GM19468 (cell line): ENCODE measurements around the gene SH3RF3.

Source experiments
- ATAC-seq: cut with Tn5 transposase; IDR thresholded peaks from one replicate; pipeline ENCODE4 v1.9.1; 2021; ENCODE audit warnings: mild to moderate bottlenecking, moderate library complexity, moderate number of reproducible peaks; ENCODE audit not compliant: unreplicated experiment; ENCODE audit errors: extremely low read depth

The SH3RF3 gene

DNA sequence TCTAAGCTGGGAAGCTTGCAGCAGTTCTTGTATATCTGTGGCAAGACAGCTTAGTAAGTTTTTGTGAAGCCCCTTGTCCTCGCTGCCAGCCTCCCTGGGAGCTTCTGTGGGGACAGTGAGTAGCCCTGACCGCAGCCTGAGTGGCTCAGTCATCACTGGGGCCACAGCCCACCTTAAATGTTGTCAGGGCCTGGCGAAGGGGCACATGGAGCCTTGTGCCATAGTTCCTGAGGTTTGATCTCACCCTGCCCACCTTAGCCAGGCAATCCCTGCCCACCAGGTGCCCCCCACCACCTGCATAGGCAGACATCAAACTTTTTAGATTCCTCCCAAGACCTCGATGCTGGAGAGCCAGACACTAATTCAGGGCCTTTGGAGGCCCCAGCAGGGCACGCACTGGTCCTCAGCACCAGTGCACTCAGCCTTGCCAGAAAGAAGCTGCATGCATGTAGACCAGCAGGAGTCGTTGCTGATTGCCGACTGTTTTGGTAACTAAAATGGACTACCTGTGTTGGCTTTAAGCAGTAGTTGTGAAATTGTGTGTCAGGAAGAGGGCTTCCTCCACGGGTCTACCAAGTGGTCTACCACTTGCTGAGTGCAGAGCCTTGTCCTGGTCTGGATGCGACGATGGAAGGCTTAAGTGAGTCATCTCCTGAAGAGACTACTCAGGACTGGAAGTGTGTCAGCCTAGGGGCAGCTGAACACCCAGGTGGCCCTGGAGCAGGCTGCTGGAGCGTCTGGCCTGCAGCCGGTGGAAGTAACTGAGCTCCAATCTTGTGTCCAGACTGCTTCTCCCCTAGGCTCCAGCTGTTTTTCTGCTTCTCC is 251.7 kb downstream of the SH3RF3 start:
- ATAC-seq: no peak

DNA sequence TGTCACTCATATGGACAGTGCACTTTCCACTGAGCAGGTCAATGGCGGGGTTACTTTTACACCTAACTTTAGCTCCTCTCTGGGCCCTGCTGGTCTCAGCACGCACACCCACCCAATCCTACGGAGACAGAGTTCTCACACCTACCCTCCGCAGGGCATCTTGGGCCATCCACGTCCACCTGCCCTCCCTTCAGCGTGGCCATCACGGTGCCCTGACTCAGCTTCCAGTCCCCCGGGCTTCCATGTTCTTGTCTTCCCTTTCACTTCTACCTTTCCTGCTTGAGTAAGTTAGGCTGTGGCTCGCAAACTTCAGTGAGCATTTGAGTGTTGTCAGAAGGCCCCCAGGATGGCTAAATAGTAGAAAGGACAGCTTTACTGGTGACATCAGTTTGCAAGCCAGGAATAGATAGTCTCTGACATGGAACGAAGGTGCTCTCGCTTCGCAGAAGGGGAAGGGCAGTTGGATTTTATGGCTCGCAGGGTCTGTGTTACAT is 252.4 kb downstream of the SH3RF3 start:
- no peak for ATAC-seq

DNA sequence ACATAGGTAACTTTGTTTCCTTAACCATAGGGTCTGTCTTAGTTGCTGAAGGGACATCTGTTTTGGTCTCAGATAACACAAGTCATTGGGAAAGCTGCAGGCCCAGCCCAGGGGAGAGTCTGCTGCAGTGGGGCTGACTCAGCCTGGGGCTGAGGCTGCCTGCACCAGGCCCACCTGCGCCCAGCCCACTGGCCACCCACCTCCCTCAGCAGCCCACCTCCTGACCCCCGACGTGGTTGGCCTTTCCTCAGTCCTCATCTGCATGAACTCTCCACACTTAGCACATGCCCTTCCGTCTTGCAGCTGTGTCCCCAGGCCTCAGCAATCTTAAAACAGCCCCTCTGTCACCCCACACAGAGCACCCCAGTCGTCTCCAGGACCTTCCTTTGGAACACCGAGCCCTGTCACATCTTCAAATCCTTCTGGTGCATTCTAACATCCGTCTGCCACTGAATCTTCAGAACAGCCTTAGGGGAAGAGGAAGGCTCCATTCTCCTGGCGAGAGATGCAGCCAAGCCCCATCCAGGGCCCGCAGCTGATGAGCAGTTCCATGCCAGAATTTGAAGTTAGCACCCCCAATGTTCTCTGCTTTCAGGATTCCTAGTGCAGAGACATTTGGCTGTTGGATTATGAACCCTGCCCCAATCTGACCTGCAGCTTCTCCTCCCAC is 253.4 kb downstream of the SH3RF3 start:
- no peak for ATAC-seq

DNA sequence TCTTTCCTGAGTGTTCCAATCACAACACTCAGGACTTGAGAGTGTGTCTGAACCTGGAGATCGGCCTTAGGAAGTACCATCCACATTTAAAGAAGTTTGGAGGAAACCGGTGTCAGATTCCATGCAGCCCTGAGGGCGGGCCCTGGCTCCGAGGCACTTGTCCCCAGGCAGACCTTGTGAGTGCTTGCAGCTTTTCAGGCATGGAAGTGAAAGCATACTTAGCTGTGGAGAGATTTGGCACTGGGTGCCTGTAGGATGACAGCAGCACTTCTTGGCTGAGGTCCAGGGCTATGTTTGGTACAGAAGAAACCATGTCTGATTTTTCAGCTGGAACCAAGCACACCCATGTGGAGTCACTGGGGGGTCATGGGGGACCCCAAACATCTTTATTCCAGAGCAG is 253.9 kb downstream of the SH3RF3 start:
- ATAC-seq: no peak

DNA sequence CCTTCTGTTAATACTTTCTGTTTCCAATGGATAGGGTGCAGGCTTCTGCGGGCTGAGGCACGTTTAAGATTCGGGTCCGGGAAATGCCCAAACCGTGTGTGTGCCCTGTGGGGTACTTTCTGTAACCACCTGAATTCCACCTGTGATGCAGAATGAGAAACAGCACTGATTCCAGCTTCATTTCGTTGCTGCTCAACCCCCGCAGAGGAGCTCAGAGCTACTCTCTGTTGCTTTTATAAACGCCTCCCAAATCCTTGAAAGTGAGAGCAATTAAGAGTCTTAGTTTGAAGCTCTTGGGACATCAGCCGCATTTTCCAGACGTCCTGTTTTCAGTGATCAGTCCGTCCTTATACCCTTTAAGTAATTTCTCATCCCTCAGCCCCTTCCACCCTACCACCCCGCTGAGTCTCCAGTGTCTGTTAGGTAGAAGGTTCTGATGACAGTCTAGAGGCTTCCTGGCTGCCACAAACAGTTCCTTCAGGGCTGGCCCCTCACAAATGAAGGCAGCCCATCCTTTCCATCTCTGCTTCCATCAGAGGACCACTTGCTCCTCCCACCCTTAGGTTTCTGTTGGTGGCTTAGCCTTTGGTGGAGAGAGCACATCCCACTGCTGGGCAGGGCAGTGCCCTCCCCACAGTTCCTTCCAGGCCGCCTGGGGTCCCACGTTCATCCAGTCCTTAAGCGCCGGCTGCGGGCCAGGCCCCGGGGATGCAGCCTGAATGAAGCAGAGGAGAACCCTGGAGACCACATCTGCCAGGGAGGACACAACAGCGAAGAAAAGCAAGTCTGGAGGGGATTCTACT is 254.7 kb downstream of the SH3RF3 start:
- no peak for ATAC-seq

DNA sequence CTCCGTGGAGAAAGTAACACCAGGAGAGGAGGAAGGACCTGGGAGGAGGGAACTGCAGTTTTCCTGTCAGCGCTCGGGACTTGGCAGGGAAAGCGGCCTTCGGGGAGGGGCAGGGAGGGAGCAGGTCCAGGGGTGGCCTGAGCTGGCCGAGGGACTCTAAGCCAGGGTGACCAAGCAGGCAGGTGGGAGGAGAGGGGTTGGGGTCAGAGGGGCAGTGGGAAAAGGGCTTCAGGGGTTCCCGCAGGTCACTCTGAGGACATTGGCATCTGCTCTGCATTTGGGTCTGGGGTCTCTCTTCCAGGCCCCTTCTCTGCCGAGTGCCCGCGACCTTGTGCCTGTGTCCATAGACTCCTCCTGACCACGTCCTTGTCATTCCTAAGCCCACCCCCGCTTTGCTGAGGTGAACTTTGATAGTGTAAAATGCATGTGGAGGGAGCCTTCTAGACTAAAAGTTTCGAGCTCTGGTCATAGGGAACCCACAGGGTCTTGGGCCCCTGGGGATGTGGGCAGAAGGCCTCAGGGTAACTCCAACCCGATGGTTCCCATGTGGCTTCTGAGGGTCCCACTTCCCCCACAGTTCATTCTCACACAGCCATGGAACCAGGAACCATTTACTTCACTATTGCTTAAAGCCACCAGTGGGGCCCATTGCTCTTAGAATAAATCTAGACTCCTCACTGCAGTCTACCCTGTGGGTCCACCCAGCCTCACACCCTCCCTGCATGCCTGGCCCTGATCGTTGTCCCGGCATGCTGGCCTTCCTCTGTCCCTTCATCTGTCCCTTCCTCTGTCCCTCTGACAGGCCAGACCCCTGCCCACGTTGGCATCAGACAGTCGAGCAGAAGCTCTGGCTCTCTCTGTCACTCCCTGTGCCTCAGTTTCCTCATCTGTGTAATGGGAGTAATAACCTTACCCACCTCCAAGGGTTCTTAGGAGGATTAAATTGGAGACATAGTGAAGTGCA is 255.6 kb downstream of the SH3RF3 start:
- ATAC-seq: no peak

DNA sequence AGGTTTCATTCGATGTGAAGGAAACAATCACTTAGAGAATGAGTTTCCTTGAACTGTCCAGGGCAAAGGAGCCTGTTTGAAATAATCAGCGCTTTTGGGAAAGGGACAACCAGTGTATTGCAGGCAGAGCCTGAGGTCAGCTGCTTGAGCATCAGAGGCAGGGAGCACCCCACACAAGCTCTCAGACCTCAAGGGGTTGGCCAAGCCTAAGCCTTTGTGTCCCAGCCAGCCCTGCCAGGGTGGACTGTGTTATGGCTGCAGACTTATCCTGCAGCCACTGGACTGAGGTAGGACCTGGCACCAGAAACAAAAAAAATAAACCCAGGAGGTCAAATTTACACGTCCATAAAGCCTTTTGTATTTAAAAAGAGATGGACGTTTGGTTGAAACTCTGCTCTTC is 256.5 kb downstream of the SH3RF3 start:
- no peak for ATAC-seq

DNA sequence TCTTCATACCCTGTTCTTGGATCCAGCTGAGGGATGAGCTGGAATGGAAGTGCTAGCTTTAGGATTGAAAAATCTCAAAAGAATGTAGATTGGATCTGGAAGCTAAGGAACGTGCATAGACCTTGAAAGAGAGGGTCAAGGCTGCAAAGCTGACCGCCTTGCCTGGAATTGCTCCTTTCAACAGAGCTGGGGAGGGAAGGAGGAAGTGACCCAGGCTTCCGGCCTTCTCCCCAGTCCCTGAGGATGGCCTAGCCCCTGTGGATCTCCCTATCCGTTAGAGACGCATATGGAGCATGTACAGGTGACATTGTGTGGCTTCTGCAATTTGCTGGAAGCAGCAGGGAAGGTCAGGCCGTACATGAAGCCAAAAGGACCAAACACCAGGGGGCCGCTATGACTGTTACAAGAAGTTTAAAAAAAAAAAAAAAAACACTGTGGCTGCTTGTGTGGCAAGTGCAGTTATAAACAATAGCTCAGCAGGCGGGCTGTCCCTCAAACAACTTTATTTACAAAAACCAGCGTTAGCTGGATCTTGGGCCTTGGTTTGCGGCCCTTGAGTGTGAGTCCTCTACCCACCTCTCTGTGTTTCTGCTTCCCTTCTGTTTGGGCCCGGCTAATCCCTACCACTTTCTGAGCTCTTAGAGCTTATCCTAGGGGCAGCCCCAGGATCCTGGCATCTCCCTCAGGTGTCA is 257.1 kb downstream of the SH3RF3 start:
- ATAC-seq: no peak

DNA sequence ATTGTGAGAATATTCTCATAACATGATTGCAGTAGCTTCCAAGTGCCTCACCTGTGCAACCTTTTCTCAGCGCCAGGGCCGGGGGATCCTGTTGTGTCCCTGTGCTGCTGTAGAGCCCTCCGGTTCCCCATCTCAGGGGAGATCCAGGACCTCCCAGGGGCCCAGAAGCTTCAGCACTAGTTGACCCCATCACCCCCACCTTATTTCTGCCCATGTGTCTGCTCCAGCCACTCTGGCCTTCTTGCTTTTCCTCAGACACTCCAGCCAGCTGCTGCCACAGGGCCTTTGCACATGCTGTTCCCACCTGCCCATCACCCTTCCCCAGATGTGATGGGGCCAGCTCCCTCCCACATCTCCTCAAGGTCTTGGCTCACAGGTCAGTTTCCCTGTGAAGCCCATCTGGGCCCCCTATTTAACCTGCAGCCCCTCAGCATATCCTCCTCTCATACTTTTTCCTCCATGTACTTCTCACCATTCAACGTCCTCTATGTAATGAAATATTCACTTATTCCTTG is 258.3 kb downstream of the SH3RF3 start:
- ATAC-seq: no peak

DNA sequence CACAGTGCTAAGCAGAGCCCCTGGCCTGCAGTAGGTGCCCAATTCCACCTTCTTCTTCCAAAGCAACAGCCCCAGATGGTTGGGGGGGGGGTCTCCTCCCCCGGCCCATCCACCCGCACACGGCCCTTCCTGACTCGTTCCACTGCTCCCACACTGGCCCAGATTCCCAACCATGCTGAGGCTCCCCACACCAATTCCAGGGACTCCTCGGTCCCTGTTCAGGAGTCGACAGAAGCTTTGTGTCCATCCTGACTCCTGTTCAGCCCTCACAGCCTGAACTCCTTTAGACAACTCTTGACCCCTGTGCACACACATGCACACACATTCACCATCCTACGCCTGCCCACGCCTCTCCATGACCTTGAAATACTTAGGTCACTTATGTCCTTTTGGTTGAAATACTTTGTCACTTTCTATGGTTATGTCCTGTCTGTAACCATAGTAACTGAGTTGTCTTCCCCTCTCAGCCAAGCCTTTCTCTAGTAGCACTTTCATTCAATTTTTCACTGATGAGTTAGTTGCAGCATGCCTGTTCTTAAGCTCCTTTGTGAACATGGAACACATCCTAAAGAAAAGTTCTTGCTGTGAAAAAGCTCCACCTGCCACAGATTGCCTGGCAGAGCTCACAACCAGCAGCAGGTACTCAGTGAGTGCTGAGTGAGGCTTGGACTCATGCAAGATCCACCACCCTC is 258.9 kb downstream of the SH3RF3 start:
- ATAC-seq: no peak

DNA sequence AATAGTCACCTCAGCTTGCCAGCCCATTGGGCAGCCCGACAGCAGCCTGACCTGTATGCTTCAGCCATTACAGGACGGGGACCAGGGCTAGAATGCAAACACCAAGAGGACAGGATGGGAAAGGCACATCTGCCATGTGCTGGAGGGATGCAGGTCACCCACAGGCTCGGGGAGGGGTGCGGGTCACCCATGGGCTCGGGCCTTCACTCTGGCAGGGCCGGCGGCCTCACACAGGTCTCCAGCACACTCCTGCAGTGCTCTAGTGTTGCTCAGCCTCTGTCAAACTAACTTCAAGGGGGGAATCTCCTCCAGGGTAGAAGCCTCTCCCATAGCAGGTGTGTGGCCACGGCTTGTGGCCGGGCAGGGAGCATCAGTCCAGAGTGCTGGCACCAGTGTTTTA is 262.2 kb downstream of the SH3RF3 start:
- no peak for ATAC-seq

DNA sequence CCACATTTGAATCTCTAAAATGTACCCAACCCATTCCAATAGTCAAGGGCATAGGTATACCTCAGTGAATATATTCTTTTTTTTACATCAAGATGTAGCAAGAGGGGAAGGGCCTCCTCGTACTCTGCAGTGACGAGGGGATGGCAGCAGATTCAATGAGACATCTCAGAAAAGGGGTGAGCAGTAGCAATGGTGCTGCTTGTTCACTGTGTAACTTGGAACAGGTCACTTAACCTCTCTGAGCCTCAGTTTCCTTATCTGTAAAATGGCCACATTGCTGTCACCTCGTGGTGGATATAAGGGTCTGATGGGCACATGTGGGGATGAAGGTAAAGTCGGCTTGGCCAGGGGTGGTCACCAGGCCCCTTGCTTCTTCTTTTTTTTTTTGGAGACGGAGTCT is 263.1 kb downstream of the SH3RF3 start:
- no peak for ATAC-seq

DNA sequence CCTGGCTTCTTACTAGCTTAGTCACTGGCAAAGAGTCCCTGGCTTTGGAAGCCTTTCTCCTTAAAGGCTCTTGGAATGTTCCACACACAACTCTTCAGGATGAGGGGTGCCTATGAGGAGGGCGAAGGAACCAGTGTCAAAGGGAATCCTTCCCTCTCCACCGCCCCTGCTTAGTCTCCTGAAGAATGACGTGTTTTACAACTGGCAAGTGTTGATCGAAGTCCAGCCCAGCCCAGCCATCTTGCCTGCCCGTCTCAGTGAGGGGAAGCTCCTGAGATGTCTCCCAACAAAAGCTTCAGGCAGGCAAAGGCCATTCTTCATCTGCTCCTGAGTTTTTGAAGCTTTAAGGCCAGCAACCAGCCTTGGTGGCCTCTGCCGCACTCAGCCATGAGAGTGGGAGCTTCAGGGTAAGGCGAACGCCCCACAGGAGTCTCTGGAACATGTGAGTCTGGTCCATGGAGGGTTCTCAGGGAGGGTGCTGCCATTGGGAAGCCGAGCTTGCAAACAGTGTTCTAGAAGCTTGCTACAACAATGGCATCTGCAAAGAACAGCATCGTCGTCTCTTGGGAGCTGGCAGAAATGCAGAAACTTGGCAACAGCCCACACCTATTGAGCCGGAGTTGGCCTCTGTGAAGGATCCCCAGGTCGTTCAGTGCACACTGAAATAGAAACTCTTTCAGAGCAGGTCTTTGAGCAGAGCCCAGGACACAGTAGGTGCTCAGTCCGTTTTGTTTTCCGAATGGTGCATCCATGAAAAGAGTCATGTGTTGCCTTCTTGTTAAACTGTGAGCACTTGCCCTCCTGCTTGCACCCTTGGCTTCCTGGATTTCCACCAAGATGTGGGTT is 264.0 kb downstream of the SH3RF3 start:
- no peak for ATAC-seq

DNA sequence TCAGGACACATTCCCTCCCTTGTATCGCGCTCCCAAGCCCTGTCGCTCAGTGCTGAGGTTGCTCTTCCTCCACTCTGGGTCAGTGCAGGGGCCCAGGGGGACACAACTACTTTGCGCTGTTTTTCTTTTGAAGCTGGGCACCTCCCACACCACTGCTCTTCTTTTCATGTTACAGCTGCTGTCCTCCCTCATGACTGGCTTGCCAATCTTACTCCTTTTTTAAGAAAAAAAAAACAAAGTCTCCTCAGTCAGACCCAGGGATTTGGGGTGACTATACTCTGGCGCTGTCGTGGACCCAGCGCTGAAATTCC is 264.6 kb downstream of the SH3RF3 start:
- ATAC-seq: no peak

DNA sequence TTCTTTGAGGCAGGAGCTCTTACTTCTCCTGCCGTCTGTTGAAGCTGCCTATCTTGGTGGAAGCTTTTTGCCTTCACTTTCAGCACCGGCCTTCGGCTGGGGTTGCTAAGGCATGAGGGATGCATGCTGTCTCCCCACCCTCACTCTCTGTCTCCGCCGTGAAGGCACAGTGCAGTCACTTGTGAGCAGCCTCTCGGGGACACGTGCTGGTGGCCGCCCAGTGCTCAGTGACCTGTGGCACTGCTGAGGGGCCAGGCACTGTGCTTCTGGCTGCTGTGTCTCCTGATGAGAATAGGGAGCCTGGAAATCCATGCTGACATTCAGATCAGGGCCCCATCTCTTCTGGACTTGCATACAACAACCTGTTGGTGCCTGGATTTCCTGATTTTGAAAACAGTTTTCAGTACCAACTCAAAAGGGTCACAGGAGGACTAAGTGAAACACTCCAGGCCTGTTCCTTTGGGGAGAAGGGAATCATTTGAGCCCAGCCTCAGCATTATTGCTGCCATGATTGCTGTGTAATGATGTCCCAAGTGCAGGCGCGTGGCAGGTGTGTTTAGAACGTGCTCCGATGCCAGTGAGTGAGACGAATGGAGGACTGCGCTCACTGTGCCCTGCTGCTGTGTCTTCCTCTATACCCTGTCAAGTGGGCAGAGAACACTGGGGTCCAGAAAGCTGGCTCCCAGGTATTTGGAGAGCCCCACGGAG is 266.6 kb downstream of the SH3RF3 start:
- ATAC-seq: no peak

DNA sequence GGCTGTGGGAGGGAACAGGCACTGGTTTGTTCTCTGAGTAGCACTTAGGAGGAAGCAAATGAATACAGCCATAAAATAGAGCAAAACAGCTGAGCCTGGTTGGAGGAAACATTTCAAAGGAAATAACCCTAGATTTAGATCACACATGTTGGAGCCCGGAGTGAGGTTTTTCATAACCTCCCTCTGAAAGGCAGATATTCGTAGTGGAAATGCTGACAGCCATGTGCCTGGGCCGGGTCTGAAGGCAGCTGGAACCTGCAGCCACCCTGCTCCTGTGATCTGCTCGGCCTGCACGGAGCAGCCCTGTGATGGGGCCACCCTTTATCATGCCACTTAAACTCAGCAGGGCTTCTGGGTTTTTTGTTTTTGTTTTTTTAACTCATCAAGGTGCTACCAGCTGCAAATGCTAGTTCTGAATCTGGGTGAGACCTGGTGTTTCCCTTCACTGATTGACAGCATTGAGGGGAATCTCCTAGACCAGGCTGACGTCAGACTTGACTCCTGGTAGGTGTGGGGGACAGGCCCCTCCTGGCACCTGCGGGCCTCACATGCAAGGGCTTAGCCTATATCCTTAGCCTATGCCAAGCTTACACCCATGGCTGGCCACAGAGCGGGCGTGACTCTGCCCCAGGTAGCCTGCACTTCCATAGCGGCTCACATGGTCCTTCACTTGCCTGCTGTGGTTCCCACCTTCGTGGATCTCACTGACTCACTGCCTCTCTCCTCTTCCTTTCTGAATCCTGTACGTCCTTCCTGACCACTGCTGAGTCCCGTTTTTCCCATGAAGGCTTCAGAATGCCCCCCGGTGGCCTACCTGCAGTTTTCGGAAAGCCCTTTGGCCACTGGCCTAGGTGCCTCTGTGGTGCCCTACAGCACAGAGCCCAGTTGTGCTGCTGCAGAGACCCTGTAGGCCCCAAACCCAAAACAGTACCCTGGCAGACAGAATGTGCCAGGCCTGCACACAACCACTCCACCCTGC is 267.5 kb downstream of the SH3RF3 start:
- no peak for ATAC-seq
